Measurements from ENCODE around the gene RGS8. TPM values are rescaled to one million over a fixed set of nuclear protein-coding genes. Genes with fewer than 3 reads are reported as not detected.

Gene RGS8
- total RNA-seq, 1 donor from 2014 or later: not detected

DNA sequence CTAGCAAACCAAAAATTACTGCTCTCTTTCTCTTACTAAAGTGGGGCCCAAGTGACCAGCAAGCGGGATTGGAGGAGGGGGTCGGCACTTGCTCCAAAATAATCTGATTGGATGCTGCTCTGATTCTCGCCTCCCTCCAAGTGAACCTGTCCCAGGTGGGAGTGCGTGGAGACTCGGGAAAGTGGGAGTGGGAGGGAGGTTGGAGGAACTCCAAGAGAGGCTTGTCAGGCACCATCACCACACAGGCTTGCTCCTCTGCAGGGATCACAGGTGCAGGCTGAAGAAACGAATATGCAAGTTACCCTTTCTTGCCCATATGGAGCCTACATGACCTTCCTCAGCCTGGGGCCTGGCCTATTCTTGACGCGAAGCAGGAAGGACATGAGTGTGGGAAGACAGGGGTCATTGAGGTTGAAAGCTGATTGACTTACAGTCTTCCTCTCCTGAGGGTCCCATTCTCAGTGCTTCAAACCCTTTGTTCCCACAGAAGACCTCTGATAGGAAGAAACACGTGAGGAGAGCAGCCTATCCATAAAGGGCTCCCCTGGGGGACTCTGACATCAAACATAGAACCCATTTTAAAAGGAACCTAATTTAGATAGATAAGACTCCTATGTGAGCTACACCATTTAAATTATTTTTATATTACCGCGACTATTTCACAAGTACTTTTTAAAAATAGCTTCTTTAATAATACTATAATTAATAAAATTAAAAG is 14.2 kb downstream of the RGS8 start:
- no peak for DNase-seq

DNA sequence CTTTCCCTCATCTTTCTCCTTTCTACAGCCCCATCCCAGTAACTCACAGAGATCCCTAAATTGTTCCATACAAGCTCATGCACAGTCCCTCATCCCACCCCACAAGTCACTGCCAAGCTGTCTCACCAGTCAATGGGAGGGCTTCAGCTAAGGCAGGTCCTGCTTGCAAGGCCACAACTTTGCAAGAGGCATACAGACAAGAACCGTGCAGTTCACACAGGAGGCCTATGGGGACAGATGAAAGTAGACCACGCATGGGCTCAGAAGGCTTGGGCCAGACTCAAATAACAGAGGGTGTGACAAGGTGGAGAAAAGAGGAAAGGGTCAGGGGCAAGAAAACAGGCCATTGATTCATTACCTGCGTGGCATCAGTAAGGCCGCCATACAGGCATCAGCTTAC is 15.1 kb downstream of the RGS8 start:
- DNase-seq: no peak

DNA sequence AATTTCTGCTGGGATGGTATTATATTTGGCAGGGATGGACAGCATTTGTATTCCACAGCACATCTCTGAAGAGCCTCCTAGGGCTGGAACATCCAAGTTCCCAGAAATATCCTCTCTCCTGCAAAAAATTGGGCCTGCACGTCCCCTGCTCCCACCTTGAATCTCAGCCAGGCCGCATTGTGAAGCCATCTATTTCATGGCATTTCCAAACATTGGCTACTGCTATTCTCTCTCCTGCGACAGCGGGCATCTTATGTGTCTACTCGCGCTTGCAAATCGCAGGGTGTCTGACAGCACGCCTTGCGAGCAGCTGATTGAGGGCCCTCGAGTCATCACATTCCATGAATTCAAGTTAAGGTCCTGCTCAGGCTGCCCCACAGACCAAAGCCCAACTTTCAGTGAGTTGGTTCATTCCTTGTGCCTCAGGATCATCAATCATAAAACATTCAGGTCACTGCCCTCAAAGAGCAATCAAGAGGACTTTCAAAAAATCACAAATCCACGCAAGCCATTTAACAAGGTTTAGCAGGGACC is 15.8 kb downstream of the RGS8 start:
- no peak for DNase-seq

DNA sequence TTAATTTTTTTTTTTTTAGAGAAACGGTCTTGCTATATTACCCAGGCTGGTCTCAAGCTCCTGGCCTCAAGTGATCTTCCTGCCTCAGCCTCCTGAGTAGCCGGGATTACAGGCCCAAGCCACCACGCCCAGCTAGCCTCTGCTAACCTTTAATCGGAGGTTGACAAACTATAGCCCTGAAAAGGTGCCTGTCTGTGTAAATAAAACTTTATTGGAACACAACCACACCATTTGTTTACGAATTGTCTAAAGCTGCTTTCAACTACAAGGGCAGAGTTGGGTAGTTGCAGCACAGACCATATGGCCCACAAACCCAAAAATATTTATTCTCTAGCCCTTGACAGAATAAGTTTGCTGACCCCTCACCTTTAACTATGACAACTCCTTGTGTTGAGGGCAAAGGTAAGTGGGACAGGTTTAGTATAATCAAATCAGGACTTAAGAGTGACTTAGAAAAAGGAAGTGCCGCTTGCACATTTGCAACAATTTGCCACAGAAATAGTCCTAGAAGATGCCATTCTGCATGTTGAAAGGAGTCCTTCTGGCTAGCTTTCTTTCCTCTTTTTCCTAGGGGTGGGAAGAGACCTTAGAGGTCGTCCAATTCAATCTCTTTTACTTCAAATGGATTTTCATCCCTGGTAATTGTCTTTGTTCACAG is 16.4 kb downstream of the RGS8 start:
- no peak for DNase-seq

DNA sequence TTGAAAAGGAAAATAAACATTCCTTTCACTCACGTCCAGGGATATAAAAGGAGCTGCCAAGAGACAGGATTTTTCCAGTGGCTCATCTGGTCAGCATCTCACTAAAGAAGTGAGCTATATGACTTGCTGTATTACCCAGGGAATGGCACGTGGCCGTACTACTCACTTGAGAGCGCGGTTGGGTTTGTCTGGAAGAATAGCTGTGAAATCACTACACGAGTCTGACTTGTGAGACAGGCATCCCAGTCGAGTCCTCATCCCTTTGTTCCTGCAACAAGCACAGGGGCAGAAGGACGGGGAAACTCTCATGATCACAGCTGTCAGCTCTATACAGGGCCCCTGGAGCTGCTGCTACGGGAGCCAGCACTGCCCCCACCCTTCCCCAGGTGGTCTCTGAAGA is 17.7 kb downstream of the RGS8 start:
- DNase-seq: no peak

DNA sequence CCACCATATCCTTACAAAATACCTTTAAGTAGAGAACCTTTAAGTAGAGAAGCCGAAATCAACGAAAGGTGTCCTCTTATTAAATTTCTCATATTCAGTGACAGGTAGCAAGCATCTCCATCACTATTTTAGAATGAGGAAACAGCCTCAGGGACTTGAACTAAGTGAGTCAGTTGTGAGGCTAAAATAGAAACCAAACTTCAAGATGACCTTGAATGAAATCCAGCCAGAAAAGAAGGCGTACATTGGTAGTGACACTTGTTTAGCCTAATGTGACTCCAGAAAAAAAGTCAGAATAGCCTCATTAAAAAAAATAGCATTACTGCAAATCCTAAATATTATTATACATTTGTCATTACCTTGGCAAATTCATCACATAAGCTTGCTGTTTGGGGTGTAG is 20.1 kb downstream of the RGS8 start:
- DNase-seq: no peak

DNA sequence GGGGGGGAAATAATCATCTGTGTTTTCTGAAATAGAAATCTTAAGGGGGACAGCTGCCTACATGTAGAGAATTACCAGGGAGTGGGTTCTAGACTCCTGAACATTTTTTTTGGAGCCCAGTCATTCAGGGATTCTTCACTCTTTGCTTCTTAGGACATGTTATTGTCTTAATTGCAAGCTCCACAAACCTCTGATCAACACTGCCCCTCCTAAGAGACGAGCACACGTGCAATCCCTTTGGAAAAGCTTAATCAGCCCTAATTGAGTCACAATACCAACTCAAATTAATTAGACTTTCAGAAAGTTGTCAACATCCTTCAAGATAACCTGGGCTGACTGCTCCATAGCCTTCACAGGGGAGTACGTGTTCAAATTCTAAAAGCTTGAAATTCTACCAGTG is 21.4 kb downstream of the RGS8 start:
- no peak for DNase-seq

DNA sequence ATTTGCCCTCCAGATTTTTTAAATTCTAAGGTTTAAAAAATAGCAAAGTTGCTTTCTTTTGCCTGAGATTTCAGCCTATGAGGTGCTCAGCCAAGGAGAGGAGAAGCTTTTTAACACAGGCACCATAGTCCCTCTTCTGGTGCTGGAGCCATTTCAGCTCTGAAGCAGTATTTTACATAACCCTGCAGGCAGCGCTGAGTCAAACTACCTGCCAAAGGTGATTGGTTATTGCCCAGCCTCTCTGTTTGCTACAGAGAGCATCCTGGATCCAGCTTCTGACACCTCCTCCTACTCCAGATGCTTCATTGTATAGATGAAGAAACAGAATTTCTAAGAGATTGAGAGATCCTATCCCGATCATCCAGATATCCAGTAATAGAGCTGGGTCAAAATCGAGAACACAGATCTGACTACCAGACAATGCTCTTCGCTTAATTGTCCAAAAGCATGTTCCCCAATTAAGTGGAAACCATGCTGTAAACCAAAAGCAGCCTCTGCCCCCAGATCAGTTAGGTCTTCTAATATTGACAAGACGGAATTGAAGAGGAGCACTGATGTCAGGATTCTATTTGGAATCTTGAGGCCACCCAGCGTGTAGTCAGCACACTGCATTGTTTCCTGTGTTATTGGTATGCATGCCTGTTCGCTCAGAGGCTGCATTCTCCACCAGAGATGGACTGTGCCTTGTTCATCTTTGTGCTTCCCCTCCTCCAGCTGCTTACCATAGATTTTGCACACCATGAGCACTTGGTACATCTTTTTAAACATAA is 22.1 kb downstream of the RGS8 start:
- DNase-seq: no peak

DNA sequence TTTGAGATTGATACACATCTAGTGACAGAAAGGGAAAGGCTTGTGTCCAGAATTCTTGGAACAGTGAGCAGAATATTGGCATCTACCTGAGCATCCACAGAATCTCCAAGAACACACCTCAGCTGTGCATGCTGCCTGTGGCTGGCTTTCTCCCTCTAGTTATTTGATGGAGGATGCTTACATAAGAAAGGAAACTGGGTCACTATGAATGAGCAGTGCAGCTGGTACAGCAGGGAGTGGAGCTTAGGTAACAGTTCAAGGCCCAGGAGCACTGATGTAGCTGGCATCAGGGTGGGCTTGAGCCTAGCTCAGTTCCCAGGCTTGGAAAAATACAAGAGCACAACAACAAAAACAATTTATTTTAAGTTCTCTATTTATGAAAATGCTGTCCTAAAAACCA is 26.3 kb downstream of the RGS8 start:
- no peak for DNase-seq

DNA sequence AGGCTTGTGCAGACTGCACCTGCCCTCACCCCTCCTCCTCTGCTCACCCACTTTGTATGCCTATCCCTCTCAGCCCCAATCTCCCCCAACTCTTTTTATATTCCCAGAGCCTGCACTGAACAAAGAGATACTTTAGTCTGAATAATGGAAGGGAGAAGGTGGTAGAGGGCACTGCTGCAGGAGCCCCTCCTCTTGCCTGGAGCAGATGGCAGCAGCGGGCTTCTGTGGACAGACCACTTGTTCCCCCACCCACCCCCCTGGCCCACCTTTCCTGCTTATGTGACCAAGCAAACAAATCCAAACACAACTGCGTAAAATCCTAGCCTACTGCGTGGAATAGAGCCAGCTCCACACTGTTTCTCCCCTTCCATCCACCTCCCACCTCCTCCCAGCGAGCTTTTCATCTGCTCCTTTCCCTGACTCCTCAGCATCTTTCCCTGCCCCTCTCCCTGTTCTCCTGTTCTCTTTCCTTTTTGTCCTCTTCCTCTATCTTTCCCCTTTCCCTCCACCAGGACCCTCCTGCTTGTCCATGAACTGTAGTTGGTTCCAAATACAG is 27.5 kb downstream of the RGS8 start:
- no peak for DNase-seq

DNA sequence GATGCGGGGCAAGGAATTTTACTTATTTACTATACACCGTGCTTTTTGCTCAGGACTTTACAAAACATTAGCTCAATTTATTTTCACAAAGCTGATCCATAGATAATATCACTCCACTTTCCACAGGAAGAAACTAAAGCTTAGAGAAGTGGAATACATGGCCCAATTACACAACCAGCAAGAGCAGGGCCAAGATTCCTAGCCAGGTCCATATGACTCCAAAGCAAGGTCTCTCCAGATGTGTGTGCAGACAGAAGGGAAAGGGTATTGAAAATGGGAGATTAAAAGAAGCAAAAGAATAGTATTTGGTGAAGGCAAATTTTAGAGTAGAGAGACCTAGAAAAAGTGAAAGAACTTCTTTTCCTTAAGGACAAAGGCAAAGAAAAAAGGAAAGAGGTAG is 30.4 kb downstream of the RGS8 start:
- DNase-seq: no peak

DNA sequence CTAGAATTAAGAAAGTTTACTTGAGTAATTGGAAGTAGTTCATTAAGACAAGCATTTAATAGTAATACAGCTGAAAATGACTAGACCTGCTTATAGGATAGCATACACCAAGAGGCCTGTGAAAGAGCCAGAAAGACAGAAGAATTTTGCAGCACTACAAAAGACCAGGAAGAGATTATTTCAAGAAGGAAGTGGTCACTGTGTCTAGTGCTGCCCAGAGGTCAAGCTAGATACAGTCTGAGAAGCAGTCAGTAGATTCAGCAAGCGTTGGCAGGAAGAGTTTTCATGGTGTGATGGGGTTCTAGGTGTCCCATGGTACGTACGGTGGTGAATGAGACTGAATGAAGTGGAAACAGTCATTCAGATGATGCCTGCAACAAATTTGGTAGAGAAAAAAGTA is 31.5 kb downstream of the RGS8 start:
- no peak for DNase-seq

DNA sequence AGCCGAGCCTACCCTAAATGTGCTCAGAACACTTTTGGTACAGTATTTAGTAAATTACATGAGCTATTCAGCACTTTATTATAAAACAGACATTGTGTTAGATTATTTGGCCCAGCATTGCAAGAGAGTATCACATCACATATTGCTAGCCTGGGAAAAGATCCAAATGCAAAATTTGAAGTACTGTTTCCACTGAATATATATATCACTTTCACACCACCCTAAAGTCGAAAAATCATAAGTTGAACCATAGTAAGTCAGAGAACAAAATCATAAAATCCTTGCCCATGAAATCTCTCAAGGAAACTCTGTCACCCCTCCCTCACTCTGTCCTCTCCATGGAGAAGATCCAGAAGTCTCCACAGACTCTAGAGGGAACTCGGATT is 33.1 kb downstream of the RGS8 start:
- no peak for DNase-seq

DNA sequence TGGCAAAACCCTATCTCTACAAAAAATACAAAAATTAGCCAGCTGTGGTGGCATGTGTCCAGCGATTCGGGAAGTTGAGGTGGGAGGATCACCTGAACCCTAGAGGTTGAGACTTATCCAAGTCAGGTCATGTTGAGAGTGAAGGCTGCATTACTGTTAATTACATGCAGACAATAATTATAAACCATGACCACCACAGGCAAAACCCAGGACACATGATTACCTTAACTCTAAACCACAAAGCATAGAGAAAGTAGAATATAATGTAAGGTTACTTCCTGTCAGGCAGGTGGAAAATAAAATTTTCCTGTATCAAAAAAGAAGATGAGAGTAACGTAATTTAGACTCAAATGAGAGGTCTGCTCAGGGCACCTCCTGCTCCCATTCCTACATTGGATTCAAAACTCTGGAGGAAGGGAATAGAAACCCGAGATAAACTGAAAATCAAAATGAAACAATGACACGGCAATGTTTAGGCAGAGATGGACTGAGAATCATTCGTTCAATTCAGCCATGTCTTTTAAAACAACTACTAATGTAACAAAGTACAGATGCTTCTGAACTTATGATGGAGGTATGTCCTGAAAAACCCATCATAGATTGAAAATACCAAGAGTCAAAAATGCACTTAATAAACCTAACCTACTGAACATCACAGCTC is 33.6 kb downstream of the RGS8 start:
- DNase-seq: no peak

DNA sequence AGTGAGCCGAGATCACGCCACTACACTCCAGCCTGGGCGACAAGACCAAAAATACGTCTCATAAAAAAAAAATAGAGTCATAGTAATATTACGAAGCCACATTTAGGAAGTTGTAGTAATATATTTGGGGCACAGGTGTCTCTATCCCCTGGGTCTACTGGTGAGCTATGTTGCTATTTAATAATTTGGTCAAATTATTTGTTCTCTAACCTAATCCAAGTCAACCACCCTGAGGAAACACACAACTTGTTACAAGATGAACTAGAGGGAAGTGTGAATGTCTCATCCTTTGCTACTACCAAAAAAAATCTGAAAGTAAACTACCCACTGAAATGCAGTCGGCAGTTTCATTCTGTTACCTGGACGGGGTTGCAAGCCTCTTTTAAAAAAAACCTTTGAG is 35.3 kb downstream of the RGS8 start:
- DNase-seq: no peak

DNA sequence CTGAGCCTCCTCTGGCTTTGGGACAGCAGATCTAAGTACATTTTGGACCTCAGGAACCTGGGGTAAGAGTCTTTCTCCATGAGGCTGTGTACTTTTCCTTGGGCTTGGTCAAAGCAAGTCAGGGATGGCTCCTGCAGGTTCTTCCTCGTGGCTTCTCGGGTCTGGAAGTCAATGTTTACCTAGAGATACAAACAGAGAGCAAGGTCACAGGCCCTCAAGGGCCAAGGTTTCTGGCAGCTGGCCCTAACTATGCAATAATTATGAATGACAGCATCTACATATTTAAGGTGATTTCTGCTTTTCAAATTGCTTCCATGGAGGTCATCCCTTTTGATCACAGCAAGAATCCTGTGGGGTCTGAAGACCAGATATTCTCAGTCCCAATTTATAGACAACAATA is 37.6 kb downstream of the RGS8 start:
- DNase-seq: no peak

DNA sequence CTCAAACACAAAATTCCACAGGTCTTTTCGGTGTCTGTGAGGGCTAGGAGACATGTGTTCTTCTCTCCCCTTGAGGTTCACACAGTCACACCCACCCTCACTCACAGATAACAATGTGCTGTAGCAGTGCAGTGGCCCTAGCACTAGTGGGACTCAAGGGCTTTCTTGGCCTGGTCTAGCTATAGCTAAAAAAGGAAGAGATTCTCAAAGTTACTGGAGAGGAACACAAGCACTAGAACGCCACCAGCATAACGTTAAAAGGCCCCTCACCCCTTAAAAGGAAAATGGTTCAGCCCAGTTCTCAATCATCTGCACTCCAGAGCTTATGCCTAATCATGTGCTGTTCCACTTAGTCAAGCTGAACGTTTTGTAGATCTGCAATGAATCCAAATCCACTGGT is 39.5 kb downstream of the RGS8 start:
- no peak for DNase-seq

DNA sequence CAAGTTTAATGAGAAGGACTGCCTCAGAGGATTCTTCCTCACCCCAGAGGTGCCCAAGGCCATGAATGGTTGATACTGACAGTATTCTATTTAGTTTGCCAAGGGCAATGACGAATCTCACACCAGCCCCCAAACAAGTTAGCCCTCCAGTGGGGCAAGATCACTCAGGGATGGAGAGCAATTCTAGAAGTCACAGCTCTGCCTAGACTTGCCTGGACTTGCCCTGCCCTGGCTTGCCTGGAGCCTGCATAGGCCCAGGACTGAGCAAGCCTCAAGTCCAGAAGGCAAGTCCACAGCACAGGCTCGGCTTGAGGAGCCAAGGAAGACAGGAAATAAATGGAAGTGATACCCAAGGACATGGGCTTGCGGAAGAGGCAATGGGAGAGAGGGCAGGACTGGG is 40.7 kb downstream of the RGS8 start:
- no peak for DNase-seq

DNA sequence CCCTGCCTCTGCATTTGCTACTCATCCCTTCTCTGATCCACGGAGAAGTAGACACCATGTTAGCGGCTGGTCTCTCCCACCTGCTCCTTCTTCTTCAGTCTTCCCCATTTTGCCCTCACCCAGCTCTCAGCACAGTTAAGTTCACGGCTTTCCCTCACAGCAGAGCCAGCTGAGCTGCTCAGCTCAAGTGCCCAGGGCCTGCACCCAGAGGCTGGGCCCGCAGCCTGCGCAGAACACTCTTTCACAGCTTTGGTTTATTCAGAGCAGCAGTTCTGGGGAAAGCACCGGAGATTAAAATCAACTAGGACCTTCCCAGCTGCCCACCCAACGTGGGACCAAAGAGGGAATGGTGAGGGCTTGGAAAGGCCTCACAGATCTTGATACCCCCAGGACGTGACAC is 41.9 kb downstream of the RGS8 start:
- DNase-seq: no peak

DNA sequence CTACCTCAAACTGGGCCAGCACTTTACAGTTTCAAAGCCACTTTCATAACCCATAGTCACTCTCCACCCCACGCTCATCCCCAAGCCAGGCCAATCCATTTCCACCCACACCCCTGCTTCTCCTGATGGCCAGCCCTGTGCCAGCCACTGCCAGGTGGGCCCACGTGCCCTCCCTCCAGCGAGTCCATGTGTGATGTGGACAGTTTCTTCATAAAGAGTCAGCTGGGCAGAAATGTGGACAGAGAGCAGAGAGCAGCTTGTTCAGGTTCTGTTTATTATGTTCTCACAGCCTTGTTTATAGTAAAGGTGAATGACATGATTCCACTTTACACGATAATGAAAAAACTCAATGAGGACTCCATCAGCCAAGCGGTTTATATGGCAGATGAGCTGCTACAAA is 42.8 kb downstream of the RGS8 start:
- DNase-seq: no peak

DNA sequence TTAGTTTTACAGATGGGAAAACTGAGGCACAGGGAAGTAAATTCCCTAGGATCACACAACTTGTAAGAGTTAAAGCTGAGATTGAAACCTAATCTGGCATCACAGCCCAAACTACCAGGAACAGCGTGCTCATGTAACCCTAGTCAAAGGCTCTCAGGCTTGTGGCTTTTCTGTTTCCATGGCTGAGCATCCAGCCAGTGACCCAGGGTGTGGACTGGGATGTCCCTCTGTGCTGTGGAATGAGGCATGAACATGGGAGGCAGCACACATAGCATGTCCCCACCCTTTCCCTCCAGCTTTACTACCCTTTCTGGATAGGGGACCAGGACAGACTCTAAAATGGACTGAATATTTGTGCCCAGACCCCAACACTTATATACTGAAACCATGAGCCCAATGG is 45.1 kb downstream of the RGS8 start:
- no peak for DNase-seq

DNA sequence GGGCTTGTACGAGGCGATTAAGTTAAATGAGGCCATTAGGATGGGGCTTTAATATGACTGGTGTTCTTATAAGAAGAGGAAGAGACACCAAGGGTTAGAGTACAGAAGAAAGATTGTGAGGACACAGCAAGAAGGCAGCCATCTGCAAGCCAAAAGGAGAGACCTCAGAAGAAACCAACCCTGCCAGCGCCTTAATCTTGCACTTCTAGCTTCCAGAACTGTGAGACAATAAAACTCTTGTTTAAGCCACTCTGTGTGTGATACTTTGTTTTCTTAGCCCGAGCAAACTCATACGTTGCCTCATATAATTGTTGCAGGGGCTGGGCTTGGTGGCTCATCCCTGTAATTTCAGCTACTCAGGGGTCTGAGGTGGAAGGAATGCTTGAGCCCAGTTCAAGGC is 46.6 kb downstream of the RGS8 start:
- no peak for DNase-seq

DNA sequence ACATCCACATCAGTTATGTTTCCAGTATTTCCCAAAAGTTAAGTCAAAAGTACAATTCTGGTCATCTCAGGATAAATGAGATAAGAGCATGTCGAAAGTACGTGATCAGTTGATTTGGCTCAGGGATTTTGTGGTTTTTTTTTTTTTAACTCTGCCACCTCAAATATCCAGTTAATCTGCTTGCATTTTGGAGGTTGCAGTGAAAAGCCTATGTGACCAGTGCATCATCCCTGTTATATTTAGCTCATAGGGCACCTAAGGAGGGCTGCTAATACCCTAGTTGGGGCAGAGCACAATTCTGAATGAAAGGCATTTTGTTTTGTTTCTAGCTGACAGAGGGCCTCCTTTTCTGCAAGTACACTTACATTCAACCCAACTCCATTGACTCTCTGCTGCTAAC is 48.5 kb downstream of the RGS8 start:
- no peak for DNase-seq

Data from dermis blood vessel endothelial cell (primary cell).